Lung microvascular endothelial cell (primary cell): ENCODE results near the gene ETS1. TPM values are rescaled to one million over a fixed set of nuclear protein-coding genes. Genes with fewer than 3 reads are reported as not detected.
A peak's percentile ranks its signal among the peaks of the same experiment; 100 is the strongest.
"Not testable (repeated sequence)": the region's sequence is repeated elsewhere in the genome, so short reads cannot be mapped to it uniquely, and the experiment has no call there.

Experiments used
- DNase-seq, 2 donors: peaks; one replicate each; pipeline versions ENCODE4 v3.0.0 to v3.0.0-alpha.2; 2010; ENCODE audit warnings: low read depth in 2 of 2
- total RNA-seq: library from RNA; depleted of rRNA; stranded (reverse); fragments of >200 nt; gene quantifications from 2 replicates; pipeline ENCODE4 v1.2.1, GENCODE V29; 2014

ETS1 gene
- total RNA-seq, 1 donor from 2014 or later: 88.5 TPM

DNA sequence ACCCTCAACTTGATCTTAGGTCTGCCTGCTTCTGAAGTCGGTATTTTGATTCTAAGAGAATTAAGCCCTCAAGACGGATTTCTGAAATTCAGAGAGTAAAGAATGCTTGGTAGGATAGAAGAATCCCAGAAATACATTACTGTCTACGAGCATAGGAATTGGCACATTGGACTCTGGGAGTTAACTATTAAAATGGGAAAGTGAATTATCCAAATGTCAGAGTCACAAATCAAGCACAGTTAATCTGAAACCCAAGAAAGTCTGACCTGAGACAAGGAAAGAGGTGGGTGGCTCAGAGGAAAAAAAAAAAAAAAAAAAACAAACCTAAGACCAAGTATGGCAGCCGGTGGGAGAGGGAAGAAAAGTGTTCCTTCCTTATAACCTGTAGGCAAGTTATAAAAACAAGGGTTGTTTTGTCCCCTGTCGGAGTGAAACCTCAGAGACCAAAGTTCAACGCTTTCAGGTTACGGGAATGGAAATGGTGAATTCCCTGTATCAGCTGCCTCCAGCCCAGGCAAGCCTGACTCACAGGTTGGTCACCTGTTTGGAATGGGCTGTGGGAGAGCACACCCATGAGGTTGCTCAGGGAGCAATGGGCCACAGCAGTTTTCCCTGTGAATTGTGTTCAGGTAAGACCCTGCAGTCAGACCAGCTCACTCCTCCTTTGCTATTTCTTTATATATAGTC lies 139.0 kb downstream of the ETS1 start:
- DNase-seq: peak; percentile 40 to 71

DNA sequence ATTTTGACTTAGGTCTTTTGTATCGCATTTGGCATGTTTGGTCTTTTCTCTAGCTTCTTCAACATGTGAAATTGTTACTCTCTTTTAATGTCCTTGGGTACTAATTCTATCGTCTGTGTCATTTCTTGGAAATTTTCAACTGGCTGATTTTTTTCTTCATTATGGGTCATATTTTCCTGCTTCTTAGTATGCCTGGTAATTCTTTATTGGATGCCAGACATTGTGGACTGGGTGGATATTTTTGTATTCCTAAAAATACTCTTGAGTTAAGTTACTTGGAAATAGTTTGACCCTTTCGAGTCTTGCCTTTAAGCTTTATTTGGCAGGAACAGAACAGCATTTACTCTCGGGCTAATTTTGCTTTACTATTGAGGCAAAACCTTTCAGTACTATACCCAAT lies 140.1 kb downstream of the ETS1 start:
- no peak for DNase-seq

DNA sequence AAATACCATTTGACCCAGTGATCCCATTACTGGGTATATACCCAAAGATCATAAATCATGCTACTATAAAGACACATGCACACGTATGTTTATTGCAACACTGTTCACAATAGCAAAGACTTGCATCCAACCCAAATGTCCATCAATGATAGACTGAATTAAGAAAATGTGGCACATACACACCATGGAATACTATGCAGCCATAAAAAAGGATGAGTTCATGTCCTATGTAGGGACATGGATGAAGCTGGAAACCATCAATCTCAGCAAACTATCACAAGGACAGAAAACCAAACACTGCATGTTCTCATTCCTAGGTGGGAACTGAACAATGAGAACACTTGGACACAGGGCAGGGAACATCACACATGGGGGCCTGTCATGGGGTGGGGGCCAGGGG lies 141.4 kb downstream of the ETS1 start:
- not testable (repeated sequence) for DNase-seq

DNA sequence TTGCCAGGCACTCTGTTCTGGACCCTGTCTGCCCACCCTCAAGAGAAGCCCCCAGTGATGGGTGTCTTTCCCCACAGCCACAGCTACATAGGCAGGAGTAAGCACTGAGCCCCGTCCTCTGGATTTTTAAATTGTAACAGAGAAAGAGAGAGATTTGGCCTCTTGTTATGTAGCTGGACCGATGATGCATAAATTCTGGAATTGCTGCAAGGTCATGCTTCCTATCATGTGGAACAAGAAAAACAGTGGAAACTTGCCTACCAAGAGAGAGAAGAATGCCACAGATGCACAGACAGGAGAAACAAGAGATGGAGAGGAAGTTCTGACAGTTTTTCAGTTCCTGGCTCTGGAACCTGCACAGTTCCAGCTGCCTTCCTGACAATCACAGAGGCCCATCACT lies 150.2 kb downstream of the ETS1 start:
- peak; percentile 80 to 97 for DNase-seq

DNA sequence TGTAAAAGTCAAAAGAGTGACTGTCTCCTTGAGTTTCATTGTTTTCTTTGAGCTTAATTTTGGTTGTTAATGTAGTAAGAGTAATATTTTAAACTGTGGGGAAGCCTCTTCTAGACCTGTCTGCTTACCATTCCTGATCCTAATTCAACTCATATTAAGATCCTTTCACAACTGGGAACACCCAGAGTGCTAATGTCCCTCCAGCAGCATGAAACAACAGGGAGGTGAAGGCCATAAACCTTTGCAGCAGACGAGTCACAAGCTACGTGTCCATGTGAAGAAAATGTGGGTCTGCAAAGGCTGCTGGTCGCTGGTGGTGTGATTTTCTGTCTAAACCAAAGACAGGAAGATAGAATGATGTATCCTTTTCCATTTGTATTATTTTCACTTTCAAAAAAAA lies 152.5 kb downstream of the ETS1 start:
- peak in 1 of 2 donors; percentile 27 for DNase-seq

DNA sequence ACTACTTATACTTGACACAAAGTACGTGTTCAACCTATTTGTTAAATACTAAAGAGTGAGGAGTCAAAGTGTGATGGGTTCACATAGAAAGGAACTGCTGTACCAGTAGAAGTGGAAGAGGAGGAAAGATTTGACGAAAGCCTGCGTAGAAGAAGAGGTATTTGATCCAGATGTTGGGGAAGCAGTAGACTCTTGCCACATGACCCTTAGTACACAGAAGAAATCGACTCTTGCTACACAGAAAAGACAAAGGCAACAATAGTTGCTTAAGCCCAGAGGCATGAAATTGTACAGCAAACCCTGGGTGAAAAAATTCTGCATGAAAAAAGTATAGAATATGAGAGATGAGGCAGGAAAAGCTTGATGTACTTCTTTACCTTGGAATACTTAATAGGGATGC lies 152.9 kb downstream of the ETS1 start:
- DNase-seq: no peak

DNA sequence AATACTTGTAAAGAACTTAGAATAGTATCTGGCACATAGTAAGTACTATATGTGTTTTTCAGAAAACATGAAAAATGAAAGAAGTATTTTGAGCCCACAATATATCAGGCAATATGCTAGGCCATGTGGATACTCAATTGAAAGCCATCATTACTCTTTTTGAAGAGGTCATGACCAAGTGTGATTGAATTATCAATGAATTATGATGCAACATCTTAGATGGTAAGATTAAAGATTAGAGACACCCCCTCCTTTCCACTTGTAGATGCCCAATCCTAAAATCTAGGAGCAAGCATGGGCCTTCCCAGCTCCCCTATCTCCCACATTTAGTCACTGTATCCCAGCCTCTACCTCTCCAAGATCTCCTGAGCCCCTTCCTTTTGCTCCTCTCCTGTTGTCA lies 154.4 kb downstream of the ETS1 start:
- DNase-seq: no peak

DNA sequence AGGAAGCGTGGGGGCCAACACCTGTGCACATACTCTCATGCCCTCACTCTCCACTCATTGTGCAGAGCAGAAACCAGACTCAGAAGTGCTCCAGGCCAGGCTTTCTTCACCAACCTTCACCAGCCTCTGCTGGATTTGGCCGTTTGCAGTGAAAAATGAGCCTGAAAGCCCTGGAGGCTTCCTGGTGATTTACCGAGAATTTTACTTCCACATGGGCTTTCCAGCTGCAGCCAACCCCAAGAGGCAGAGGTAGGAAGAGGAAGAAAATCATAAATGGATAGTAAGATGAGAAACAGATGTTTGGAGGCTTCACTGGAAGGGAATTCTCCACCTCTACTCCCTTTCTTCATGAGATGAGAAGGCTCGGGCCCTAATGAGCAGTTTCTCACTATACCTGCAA lies 155.4 kb downstream of the ETS1 start:
- DNase-seq: no peak

DNA sequence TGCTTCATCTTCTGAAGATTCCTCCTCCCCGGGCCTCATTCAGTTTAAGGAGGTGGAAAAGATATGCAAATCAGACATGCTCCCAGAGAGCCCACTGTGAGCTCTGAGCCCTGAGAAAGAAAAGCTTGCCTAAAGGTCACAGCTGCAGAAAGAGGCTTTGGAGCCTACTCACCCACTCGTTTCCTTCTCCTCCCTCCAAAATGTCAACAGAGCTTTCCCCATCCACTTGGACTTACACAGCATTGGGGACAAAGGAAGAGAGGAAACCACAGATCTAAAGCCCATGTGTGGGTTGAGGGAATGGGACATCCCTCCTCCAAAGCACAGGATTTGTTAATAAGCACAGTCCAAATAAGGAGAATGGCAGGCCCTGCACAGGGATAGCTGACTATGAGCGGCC lies 158.4 kb downstream of the ETS1 start:
- DNase-seq: no peak

DNA sequence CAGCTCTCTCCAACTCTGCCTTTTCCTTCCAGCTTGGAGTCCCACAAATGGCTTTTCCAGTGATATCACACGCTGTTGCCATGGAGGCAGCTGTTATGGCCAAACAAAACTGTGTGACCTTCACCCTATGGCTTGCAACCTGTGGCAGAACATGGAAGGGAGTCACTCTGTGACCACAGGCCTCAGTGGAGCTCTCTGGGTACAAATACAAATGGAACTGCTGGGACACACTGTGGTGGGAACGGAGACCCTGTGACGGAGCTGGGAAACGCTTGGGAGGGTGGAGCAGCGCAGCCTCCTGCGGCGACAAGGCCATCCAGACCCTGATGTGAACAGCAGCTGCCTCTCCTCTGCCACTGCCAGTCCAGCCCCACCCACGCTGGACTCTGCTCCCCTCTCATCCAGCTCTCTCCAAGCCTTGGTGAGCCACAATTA lies 162.5 kb downstream of the ETS1 start:
- DNase-seq: peak; percentile 37 to 80

DNA sequence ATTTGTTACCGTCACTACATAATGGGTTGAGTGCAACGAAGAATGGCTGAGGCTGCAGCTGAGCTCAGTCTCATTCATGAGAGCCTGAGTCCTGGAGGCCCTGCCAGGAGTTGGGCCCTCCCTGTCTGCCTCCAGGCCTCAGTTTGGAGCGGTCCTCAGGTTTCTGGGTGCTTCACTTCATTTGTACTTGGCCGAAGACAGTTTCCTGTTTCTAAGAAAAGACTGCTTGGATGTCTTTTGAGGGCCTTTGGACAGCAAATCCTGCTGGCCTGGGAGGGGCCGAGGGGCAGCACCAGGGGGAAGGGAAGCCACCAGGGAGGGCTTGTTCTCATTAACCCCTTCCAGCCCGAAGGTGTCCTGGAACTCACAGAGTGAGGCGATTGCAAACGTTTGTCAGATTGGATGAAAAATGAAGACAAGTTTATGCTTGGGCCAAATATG lies 163.1 kb downstream of the ETS1 start:
- peak in 1 of 2 donors; percentile 25 for DNase-seq

DNA sequence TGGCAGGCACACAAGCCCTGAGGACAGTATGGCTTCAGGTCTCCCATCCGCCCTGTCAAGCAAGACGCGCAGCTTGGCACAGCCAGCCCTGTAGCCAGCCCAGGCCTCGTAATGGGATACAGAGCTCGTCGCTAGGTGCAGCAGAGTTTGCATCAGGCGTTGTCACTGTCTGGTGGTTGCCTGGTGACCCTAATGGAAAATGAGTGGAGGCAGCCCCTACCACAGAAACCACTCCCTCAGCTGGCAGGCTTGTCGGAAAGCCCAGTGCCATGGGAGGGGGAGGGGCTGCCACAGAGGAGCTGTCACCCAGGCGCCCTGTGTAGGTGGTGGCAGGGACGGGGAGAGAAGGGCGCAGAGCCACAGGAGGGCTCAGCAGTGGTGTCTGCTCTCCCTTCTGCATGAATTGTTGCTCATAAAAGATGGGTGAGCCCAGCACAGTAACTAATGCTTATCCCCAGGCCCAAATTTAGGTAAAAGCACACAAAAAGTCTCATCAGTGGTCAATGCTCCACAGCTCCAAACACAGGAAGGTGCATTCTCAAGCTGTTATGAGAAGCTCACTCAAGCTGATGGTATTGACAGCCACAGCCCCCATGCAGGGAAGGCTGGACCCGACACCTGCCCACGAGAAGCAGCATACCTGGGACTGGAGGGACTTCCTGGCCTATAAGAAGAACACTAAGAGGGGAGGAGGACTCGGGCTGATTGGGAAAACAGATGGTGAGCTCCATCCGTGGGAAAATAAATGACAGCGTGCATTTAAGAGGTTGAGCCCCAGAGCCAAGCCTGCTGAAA lies 164.6 kb downstream of the ETS1 start:
- peak in 1 of 2 donors; percentile 77 for DNase-seq

DNA sequence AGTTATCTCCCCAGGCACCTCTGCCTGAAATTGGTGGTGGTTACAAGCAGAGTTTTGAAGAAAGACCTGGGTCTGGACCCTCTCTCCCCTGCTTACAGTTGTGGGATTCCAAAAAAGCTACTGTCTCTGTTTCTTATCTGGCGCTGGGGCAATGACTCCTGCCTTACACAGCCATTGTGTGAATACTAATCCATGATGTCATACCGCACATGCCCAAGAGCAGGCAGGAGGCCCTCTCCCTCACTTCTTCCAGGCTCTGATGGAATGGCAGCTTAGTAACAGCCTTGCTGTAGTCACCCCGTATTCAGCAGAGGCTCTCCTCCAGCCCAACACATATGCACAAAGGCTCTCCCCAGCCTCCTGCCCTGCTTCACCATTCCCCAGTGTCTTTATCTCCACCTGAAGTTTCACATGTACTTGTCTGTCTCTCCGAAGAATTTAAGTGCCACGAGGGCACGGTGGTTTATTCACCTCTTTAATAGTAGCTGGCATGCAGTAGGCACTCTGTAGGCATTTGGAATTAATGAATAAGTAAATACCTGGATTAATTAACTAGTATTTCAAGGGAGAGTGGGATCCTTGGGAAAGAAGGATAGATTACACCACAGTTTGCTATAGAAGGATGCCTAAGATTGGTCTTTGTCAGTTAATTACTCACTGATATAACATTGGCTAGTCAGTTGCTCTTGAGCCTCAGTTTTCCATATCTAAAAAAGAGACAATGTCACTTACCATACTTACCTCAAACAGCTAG lies 165.6 kb downstream of the ETS1 start:
- peak in 1 of 2 donors; percentile 24 for DNase-seq

DNA sequence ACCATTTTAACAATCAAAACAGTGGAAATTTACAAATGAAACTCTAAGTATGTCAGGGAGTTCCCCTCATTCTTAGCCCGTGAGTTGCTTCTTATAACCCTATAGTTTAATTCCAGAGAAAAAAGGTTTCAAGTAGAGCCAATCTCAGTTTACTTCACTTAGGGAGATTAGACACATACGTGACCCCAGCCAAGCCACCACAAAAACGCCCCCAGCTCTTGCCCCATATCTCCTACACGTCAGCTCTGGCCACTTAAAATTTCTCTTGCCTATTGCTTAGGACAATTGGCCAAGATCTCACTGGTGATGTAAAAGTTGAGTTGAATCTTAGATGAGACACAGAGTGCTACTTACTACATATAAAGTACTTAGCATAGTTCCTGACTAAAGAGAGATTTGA lies 166.4 kb downstream of the ETS1 start:
- no peak for DNase-seq

DNA sequence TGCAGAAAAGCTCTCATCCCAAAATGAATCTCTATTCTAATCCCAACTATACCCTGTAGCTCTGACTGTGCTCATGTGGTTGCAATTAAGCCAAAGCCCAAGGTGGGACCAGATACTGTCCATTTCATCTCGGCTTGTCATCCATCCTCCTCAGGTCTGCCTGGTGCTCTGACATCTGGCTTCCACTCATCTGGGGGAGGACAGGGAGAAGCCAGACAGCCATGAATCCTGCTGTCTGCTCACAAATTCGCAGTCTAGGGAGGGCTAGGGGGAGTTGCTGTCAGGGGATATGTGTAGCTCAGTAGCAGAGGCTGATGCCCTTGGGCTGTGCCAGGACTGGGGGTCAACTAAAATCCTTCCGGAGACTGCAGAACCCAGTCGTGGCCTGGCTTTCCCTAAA lies 167.1 kb downstream of the ETS1 start:
- no peak for DNase-seq

DNA sequence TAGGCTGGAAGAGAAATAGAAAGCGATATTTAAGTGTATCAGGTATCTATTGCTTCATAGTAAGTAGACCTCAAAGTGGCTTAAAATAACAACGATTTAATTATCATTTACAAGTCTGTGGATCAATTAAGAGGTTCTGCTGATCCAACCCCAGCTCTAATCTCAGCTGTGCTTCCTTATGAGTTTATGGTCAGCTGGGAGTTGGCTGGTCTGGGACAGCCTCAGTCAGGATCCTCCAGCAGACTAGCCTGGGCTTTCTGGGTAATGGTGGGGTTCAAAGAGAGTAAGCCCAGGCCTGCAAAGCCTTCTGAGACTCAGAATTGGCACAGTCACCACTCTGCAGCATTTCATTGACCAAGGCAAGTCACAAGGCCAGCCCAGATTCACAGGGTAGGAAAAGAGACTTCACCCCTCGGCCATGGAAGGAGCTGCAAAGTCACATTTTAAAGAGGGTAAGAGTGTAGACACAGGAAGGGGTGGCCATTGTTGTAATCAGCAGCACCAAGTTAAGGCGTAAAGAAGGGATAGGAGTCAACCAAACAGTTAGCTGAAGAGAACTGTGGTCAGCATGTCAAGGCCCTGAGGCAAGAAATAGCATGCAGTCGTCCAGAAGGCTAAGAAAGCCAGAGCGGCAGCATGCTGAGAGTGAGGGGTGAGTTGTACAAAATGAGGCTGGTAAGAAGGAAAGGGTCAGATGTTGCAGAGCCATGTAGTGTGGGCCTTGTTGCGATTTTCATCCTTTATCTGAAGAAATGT lies 168.2 kb downstream of the ETS1 start:
- no peak for DNase-seq

DNA sequence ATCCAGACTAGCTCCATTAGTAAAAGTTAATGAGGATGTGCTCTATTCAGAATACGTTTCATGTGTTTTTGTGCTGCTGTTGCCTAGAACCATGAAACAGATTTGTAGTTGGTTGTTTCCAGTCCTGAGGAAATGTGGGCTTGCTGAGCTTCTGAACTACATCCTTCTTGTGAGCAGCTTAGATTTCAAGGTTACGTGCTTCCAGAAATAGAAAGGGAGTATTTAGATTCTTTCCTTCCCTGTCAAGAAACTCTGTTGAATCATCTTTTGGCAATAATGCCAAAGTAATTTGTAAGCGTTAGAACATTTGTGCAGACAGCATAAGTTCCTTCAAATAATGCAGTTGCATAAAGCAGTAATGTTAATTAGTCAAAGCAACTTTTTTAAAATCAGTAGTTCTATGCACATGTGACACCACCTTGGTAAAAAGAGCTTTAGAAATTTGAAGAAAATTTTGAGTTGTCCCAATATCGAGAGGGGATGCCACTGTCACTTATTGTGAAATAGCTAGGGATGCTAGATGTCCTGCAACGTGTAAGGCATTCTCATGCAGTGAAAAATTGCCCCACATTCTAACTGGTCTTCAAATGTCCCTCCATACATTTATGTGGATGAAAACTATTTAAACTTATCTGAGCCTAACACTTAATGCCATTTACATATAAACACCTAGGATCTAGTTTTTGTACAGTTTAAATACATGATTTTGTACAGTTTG lies 169.6 kb downstream of the ETS1 start:
- DNase-seq: peak in 1 of 2 donors; percentile 93

DNA sequence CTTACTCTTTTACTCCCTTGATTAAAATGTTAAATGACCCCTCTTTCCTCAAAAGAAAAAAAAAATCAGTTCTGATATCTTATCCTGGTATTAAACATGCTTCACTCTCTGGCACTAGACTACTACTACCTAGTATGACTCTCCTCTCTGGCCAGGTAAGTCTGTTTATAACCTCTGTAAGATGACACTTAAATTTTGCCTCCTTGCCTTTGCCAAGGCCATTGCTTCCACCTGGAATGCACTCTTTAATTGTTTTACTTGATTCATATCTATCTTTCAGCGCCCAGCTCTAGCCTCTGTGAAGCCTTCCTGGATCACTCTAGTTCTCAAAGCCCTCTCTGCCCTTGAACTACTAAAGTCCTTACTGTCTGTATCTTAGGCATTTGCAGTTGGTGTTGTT lies 170.4 kb downstream of the ETS1 start:
- DNase-seq: no peak

DNA sequence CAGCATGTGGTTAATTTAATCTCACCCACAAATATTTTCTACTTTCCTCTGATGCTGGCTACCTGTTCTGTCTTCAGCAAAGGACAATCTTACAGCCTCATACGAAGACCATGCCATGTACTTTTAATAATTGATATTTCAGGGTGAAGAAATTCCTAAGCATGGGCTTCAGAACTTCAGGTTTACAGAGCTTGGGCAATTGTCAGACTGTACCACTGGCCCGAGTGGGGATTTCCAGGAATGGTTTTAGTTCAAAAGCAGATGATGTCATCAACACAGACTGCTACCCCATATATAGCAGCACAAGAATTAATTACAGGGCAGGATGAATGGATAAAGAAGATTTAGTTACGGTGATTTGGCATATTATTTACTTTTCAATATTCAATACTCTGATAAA lies 171.8 kb downstream of the ETS1 start:
- DNase-seq: peak; percentile 39 to 81

DNA sequence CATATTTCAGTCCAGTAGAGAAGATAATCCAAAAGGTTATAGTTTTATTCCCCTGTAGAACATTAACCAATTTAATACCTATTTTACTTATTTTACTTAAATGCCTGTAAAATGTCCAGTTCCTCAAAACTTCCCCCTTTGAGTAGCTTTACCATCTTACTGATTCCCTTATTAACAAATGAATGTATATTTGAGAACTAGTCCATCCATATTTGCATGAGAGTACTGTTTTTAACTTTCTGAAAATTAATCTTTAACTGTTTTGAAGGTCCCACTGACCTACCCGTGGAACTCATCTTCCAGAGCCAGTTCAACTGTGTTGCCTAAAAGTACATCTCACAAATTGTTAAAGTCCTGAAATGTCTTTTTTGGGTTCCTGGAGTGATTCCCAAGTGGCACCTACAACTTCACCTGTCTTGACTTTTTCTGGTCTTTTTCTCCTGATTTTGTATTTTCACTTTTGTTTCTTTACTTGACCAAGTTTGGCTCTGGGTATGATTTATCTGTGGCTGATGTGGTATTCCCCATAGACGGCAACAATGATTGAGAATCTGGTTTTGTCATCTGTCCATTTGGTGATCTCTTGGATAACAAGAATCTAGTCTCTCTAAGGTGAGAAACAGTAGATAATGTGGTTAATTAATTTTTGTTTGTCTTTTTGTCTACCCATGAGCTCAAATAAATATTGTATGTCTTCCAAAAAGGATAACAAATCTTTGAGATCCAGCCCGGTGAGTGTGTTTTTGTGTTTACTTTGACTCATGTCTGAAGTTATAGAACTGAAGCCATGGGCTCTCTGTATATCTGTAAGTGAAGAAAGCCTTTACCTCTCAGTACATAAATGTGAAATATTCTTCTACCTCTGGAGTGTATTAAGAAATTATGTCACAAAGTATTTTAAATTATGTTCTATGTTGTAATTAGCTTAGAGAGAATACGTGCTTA lies 174.2 kb downstream of the ETS1 start:
- no peak for DNase-seq
